GM23248 (cell line): ENCODE data around the gene GALNT10. TPM values are rescaled to one million over a fixed set of nuclear protein-coding genes. Genes with fewer than 3 reads are reported as not detected.

Source experiments
- DNase-seq: peaks from one replicate; pipeline ENCODE4 v3.0.0-alpha.2; 2015
- H2AFZ ChIP-seq: fragments of 200-600 bp; sonication (generic); 2 replicates; pipeline ENCODE4 v1.6.1; 2016; ENCODE audit warnings: antibody characterized with exemption
- H3F3A ChIP-seq: fragments of 200-600 bp; sonication (generic); 2 replicates; pipeline ENCODE4 v1.6.1; 2016; ENCODE audit warnings: mild to moderate bottlenecking, antibody characterized with exemption, mixed run types; ENCODE audit not compliant: insufficient read depth
- H3K27ac ChIP-seq: fragments of 200-600 bp; sonication (generic); 2 replicates; pipeline ENCODE4 v1.5.1; 2016; ENCODE audit warnings: mild to moderate bottlenecking
- H3K27me3 ChIP-seq: fragments of 200-600 bp; sonication (generic); replicated peaks from 2 replicates; pipeline ENCODE4 v1.6.1; 2016; ENCODE audit warnings: mild to moderate bottlenecking; ENCODE audit not compliant: insufficient read depth
- H3K36me3 ChIP-seq: fragments of 200-600 bp; sonication (generic); 2 replicates; pipeline ENCODE4 v1.6.1; 2016; ENCODE audit warnings: low read depth, mild to moderate bottlenecking
- H3K4me1 ChIP-seq: fragments of 200-600 bp; sonication (generic); 2 replicates; pipeline ENCODE4 v1.6.1; 2016; ENCODE audit warnings: mild to moderate bottlenecking; ENCODE audit not compliant: insufficient read depth
- H3K4me2 ChIP-seq: fragments of 200-600 bp; sonication (generic); one replicate; pipeline ENCODE4 v1.6.1; 2016; ENCODE audit warnings: mild to moderate bottlenecking; ENCODE audit not compliant: unreplicated experiment
- H3K4me3 ChIP-seq: fragments of 200-600 bp; sonication (generic); 2 replicates; pipeline ENCODE4 v1.5.1; 2016; ENCODE audit warnings: mild to moderate bottlenecking
- H3K79me2 ChIP-seq: fragments of 200-600 bp; sonication (generic); 2 replicates; pipeline ENCODE4 v1.6.1; 2016; ENCODE audit warnings: mild to moderate bottlenecking; ENCODE audit not compliant: insufficient read depth
- H3K9ac ChIP-seq: fragments of 200-600 bp; sonication (generic); 2 replicates; pipeline ENCODE4 v1.6.1; 2016; ENCODE audit warnings: mild to moderate bottlenecking
- H3K9me2 ChIP-seq: fragments of 200-600 bp; sonication (generic); 2 replicates; pipeline ENCODE4 v1.6.1; 2016; ENCODE audit warnings: mixed run types, mild to moderate bottlenecking, moderate library complexity; ENCODE audit not compliant: insufficient read depth
- H3K9me3 ChIP-seq: fragments of 200-600 bp; sonication (generic); one replicate; pipeline ENCODE4 v1.6.1; 2017; ENCODE audit warnings: low read depth
- H4K20me1 ChIP-seq: fragments of 200-600 bp; sonication (generic); 2 replicates; pipeline ENCODE4 v1.6.0; 2016; ENCODE audit not compliant: insufficient read depth
- EZH2 ChIP-seq: fragments of 200-600 bp; sonication (generic); IDR thresholded peaks from 2 replicates; pipeline ENCODE4 v1.6.1; 2018; ENCODE audit warnings: antibody characterized with exemption, mild to moderate bottlenecking; ENCODE audit not compliant: insufficient read depth, poor library complexity, severe bottlenecking
- EZH2phosphoT487 ChIP-seq: fragments of 200-600 bp; sonication (generic); IDR thresholded peaks from 2 replicates; pipeline ENCODE4 v1.6.1; 2018; ENCODE audit warnings: antibody characterized with exemption, moderate library complexity, mild to moderate bottlenecking, low read depth; ENCODE audit not compliant: insufficient read depth
- WGBS, 2 experiments: methylation state at CpG; one replicate each; pipeline ENCODE4 v1.1.6; 2015 to 2017; ENCODE audit warnings: low lambda C conversion rate in 2 of 2, low coverage in 1 of 2; ENCODE audit errors: missing lambda C conversion rate in 2 of 2; 5-methylcytosine and 5-hydroxymethylcytosine counted together
- in situ Hi-C: fragments of 300-500 bp; cut with MboI; formaldehyde crosslinking; loops from 2 replicates; pipeline ENCODE4 v1.15.0; 2020
- polyA plus RNA-seq: library from polyadenylated mRNA; unstranded; fragments of >200 nt; fragmentation: Nextera tagmentation; extraction: Ambion mirVana; gene quantifications from 2 replicates; pipeline ENCODE4 v1.2.1, GENCODE V29; 2016
- total RNA-seq: library from RNA; depleted of rRNA; stranded (reverse); fragments of >200 nt; shearing (Covaris generic); gene quantifications from 2 replicates; pipeline ENCODE4 v1.2.3, GENCODE V29; 2014

Gene GALNT10
- total and polyA plus RNA-seq, 2 experiments from 2014 or later, result 23.3 to 67.9 TPM

DNA sequence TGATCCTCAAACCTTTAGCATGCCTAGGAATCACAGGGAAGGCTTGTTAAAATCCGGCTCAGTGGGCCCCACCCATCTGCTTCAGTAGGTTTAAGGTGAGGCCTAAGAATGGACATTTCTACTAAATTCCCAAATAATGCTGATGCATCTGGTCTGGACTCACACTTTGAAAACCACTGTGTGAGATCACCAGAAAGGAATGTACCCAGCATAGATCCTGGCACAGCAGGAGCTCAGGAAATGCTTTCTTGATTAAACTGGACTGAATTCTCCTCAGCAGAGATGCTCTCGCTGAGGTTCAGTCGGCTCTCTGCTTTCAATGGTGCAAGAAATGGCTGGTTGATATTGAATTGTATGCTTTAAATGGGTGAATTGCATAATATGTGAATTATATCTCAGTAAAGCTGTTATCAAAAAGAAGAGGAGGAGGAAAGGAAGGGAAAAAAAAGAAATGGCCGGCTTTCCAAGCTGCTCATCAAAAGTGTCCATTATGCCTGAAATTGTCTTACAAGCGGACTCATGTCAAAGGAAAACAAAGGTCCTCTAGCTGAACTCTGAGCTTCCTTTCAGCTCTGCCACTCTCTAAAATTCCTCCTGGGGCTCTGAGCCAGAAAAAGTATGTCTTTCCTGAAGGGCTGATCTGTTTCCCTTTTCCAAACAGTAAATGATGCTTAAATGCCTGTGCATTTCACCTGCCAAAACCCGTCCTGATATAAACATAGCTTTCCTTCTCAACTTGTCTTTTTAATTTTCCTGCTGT is 177.7 kb downstream of the GALNT10 start:
- TF ChIP-seq EZH2phosphoT487 (no peak), EZH2 (no peak)
- Histone ChIP-seq H3K9ac (peak overlapping the region; percentile 42), H3F3A (peaks cover 74% of the 10 kb centered on the region), H3K79me2 (peaks cover 11% of the 10 kb centered on the region), H3K4me1 (peaks cover 78% of the 10 kb centered on the region), H3K27ac (peak overlapping the region; percentile 86), H3K4me3 (peak overlapping the region; percentile 33), H3K36me3 (no peaks in the 10 kb centered on the region), H3K4me2 (peak overlapping the region; percentile 65), H4K20me1 (no peaks in the 10 kb centered on the region), H2AFZ (no peak overlapping the region), H3K9me2 (no peaks in the 10 kb centered on the region), H3K27me3 (no peaks in the 10 kb centered on the region), H3K9me3 (no peaks in the 10 kb centered on the region)
- in situ Hi-C loops, result no loop called here
- WGBS, 2 experiments, result 31% methylated on average over 6 of the region's 6 CpGs
- DNase-seq, result peak; percentile 94

DNA sequence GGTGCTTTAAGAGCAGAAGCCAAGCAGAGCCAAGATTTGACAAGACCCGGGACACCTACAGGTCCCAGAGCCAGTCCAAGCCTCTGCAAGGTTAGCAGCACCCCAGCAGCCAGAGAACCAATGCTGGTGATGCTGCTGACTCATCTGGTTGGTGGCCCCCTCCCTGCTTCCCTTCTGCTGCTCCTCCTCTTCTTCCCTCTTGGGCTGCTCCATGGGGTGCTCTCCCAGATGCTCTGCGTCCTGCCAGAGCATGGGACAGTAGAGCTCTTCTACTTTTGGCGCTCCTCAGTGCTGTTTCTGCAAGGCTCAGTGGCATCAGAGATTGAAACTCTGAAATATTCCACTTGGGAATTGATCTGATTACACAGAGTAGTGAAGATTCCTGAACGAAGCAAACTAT is 179.1 kb downstream of the GALNT10 start:
- Histone ChIP-seq H3K9ac (no peak overlapping the region), H3K9me2 (no peaks in the 10 kb centered on the region), H3K4me2 (peak overlapping the region; percentile 65), H3K27ac (peak overlapping the region; percentile 86), H3K79me2 (peaks cover 23% of the 10 kb centered on the region), H3K4me1 (peaks cover 78% of the 10 kb centered on the region), H3K4me3 (no peak overlapping the region), H3K36me3 (no peaks in the 10 kb centered on the region), H2AFZ (no peak overlapping the region), H3K9me3 (no peaks in the 10 kb centered on the region), H3F3A (peaks cover 72% of the 10 kb centered on the region), H3K27me3 (no peaks in the 10 kb centered on the region), H4K20me1 (no peaks in the 10 kb centered on the region)
- 81 to 83% methylated on average over 4 of the region's 4 CpGs for WGBS, 2 experiments
- DNase-seq, result peak; percentile 63
- in situ Hi-C loops, result no loop called here
- TF ChIP-seq EZH2phosphoT487, result no peak
- no peak for TF ChIP-seq EZH2

DNA sequence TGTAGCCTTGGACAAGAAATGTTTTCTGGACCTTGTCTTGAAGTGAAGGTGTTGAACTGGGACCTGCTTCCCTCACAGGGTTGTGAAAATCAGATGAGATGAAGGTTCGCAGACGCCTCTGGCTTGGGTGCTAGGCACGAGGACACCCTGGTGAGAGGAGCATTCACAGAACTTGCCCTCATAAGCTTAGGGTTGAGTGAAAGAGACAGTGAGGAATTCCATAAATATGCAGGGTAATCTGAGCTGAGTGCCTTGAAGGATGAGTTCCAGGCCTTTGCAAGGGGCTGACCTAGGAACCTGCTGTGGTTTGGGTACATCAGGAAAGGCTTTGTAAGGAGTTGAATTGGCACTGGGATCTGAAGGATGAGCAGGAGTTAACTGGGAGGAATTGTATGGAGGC is 179.6 kb downstream of the GALNT10 start:
- no peaks in the 10 kb centered on the region for H3K27me3 ChIP-seq
- TF ChIP-seq EZH2 (no peak), EZH2phosphoT487 (no peak)
- no peaks in the 10 kb centered on the region for H3K36me3 ChIP-seq
- H4K20me1 ChIP-seq, result no peaks in the 10 kb centered on the region
- H3K27ac ChIP-seq, result peak overlapping the region; percentile 86
- H3F3A ChIP-seq, result peaks cover 69% of the 10 kb centered on the region
- WGBS, 2 experiments, result 81 to 84% methylated on average over 3 of the region's 3 CpGs
- DNase-seq, result peak; percentile 58
- peaks cover 26% of the 10 kb centered on the region for H3K79me2 ChIP-seq
- peaks cover 78% of the 10 kb centered on the region for H3K4me1 ChIP-seq
- no peak overlapping the region for H3K4me3 ChIP-seq
- H3K9ac ChIP-seq, result no peak overlapping the region
- H3K9me3 ChIP-seq, result no peaks in the 10 kb centered on the region
- H2AFZ ChIP-seq, result no peak overlapping the region
- no peaks in the 10 kb centered on the region for H3K9me2 ChIP-seq
- in situ Hi-C loops, result no loop called here
- peak overlapping the region; percentile 65 for H3K4me2 ChIP-seq

DNA sequence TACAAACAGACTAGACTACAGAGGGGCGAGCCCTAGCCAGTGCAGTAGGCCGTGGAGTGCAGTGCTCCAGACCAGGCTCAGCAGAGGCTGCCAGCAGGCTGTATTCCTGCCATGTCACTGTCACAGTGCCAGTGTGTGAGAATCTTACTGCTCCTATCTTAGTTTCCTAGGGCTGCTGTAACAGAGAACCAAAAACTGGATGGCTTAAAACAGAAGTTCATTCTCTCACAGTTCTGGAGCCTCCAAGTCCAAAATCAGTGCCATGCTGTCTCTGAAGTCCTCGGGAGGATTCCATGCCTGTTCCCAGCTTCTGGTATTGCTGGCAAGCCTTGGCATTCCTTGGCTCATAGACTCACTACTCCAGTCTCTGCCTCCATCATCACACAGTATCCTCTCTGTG is 180.3 kb downstream of the GALNT10 start:
- Histone ChIP-seq H3K4me1 (peaks cover 76% of the 10 kb centered on the region), H3K79me2 (peaks cover 26% of the 10 kb centered on the region), H3K9me3 (no peaks in the 10 kb centered on the region), H3K4me2 (peak overlapping the region; percentile 22), H3K36me3 (no peaks in the 10 kb centered on the region), H3K9ac (no peak overlapping the region), H4K20me1 (no peaks in the 10 kb centered on the region), H3K4me3 (no peak overlapping the region), H3F3A (peaks cover 62% of the 10 kb centered on the region), H3K9me2 (no peaks in the 10 kb centered on the region), H2AFZ (no peak overlapping the region), H3K27ac (peak overlapping the region; percentile 86), H3K27me3 (no peaks in the 10 kb centered on the region)
- DNase-seq, result peak; percentile 61
- no peak for TF ChIP-seq EZH2
- TF ChIP-seq EZH2phosphoT487, result no peak
- in situ Hi-C loops, result no loop called here
- 12 to 21% methylated on average over 3 of the region's 3 CpGs for WGBS, 2 experiments
